GM19395 (cell line): ENCODE measurements around the gene LGALS7B.
"Not testable (repeated sequence)": the region's sequence is repeated elsewhere in the genome, so short reads cannot be mapped to it uniquely, and the experiment has no call there.

Experiments used
- ATAC-seq: cut with Tn5 transposase; IDR thresholded peaks from one replicate; pipeline ENCODE4 v1.9.1; 2021; ENCODE audit warnings: mild to moderate bottlenecking, moderate library complexity; ENCODE audit not compliant: unreplicated experiment

Gene LGALS7B

DNA sequence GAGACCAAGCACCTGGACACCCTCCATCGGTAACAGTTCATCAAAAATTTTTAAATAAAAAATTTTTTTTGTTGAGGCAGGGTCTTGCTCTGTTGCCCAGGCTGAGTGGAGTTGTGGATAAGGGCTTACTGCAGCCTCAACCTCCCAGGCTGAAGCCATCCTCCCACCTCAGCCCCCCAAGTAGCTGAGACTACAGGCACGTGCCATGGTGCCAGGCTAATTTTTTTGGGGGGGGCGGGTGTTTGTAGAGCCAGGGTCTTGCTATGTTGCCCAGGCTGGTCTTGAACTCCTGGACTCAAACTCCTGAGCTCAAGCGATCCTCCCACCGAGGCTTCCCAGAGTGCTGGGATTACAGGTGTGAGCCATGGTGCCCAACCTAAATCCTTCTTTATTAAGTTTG, 4.7 kb downstream of the LGALS7B start:
- no peak for ATAC-seq

DNA sequence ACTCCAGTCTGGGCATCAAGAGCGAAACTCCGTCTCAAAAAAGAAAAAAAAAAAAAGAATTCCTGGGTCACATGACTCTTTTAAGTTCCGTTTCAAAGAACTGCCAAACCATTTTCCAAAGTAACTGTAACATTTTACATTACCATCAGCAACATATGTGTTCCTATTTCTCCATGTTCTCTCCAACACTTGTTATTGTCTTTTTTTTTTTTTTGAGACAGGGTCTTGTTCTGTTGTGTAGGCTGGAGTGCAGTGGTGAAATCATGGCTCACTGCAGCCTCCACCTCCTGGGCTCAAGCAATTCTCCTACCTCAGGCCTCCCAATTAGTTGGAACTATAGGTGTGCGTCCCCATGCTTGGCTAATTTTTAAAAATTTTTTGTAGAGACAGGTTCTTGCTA, 6.5 kb downstream of the LGALS7B start:
- ATAC-seq, result no peak

DNA sequence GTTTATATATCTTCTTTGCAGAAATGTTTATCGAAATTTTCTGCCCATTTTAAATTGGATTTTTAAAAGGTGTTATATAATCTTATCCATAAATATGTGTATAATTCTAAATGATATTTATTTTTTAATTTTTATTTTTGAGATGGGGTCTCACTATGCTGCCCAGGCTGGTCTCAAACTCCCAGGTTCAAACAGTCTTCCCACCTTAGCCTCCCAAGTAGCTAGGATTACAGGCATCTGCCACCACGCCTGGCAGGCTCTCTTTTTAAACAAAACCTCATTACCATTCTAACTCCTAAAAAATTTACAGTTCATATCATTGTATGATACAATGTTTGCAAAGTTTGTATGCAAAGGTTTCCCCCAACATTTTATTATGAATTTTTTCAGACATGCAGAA, 7.2 kb downstream of the LGALS7B start:
- ATAC-seq, result no peak

DNA sequence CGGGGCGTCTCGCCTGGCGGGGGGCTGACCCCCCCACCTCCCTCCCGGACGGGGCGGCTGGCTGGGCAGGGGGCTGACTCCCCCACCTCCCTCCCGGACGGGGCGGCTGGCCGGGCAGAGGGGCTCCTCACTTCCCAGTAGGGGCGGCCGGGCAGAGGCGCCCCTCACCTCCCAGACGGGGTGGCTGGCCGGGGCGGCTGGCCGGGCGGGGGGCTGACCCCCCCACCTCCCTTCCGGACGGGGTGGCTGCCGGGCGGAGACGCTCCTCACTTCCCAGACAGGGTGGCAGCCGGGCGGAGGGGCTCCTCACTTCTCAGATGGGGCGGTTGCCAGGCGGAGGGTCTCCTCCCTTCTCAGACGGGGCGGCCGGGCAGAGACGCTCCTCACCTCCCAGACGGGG, 8.8 kb downstream of the LGALS7B start:
- not testable (repeated sequence) for ATAC-seq

DNA sequence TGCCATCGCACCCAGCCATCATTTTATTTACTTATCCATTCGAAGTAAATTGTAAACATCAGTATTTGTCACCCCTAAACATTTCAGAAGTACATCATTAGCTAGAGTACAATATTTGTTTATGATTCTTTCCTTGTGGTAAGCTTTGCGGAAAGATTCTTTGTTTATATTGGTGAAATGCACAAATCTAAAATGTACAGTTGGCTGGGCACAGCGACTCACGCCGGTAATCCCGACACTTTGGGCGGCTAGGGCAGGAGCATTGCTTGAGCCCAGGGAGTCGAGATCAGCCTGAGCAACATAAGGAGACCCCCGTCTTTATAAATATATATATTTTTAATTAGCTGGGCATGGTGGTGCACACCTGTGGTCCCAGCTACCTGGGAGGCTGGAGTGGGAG, 10.1 kb downstream of the LGALS7B start:
- no peak for ATAC-seq

DNA sequence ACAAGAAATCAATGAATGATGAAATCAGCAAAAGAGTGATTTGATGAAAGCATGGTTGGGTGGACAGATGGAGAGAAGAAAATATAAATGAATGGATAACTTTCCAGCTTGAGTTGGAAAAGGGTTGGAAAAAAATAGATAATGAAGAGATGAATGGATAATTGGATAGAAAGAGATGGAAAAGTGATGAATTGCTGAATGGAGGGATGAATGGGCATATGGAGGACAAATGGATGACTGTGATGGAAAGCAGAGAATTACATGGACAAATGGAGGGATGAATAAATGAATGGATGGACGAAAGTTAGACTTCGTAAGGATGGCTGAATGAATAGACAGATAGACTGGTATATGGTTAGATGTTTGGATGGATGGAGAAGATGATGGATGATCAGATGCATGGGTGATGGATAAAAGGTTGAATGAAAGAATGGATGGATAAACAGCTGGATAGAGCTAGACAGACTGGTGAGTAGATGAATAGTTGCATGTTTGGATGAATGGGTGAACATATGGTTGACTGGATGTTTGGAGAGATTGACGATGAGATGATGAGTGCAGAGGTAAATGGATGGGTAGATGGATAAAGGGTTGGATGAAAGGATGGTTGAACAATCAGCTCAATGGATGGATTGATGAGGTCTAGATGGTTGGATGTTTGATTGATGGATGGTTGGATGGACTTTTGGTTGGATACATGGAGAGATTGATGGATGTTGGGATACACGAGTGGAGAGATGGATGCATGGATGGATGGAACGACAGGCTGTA, 11.8 kb downstream of the LGALS7B start:
- ATAC-seq, result no peak

DNA sequence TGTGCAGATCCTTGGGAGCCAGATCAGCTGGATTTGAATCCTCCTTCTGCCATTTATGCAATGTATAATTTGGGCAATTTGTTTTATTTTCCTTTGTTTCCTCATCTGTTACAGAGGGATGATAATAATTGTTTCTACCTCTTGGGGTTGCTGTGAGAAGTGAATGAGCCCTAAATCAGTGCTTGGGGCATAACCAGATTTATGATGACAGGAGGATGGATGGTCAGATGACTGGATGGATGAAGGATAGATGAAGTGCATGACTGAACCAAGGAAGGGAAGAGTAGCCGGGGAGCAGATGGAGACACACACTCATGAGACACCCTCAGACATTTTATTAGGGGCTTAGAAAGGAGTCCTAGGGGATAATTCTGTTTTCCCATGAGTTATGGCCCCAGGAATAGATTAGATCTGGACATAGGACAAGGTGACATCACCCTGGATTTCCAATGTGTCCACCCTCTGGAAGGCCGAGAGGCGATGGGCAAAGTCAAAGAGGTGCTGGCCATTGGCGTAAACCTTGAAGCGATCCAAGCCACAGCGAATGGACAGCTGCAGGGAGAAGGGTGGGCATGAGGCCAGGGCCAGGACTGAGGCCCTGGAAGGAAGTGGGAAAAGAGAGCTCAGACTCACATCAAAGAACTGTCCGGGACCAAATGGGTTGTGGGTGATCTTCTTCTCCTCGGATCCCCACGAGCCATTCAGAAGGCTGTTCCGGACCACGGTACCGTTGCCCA, 12.5 kb downstream of the LGALS7B start:
- no peak for ATAC-seq

DNA sequence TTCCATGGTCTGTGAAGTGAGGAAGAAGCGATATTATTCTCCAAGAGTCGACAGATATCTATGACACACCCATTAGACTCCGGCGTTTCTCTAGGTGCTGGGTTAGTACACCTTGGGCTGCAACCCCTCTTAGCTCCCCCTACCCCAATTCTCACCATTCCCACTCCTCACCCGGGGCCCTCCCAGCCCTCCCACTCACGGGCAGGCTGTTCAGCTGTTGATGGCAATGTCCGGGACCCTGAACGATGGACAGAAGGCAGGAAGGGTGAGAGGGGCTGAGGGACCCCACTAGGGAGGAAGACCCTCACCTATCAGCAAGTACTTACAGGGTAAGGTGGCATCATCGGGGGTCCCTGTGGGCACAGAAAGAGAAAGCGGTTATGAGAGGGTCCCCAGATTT, 14.5 kb downstream of the LGALS7B start:
- ATAC-seq, result no peak

DNA sequence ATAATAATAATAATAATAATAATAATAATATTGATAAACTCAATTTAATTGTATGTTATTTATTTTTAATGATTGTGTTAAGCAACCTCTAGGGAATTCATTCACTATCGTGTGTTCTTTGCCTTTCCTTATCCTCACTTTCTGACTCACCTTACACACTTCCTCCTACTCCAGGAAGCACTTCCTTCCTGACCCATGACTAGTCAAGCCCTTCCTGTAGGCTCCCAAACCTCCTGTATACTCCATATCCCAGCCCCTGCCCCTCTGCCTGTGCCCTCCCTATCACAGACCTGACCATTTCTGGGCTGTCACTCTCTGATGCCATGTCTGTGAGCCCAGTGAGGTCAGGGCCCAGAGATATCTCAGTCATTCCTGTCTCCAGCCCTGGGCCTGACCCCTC, 16.2 kb downstream of the LGALS7B start:
- no peak for ATAC-seq

DNA sequence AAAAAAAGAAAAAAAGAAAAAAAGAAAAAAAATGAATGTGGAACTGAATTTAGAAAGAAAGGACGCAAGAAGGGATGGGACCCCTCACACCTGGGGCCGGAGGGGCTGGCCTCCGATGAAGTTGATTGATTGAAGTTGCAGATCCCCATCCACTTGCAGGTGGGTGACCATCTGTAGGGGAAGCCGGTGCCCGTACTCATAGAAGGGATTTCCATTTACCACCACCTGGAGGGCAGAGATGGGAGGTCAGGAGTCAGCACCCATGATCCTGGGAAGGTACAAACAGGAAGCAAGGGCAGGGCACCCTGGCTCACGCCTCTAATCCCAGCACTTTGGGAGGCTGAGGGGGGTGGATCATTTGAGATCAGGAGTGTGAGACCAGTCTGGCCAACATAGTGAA, 17.4 kb downstream of the LGALS7B start:
- no peak for ATAC-seq

DNA sequence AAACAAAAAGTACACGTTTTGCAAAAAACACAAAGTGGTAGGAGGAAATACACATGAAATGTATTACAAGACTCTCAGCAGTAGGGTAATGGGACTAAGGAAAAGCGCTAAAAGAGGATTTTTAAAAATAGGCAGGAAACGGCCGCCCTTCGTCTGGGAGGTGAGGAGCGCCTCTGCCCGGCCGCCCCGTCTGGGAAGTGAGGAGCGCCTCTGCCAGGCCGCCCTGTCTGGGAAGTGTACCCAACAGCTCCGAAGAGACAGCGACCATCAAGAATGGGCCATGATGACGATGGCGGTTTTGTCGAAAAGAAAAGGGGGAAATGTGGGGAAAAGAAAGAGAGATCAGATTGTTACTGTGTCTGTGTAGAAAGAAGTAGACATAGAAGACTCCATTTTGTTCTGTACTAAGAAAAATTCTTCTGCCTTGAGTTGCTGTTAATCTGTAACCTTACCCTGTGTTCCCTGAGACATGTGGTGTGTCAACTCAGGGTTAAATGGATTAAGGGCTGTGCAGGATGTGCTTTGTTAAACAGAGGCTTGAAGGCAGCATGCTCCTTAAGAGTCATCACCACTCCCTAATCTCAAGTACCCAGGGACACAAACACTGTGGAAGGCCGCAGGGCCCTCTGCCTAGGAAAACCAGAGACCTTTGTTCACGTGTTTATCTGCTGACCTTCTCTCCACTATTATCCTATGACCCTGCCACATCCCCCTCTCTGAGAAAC, 18.5 kb downstream of the LGALS7B start:
- ATAC-seq, result not testable (repeated sequence)

DNA sequence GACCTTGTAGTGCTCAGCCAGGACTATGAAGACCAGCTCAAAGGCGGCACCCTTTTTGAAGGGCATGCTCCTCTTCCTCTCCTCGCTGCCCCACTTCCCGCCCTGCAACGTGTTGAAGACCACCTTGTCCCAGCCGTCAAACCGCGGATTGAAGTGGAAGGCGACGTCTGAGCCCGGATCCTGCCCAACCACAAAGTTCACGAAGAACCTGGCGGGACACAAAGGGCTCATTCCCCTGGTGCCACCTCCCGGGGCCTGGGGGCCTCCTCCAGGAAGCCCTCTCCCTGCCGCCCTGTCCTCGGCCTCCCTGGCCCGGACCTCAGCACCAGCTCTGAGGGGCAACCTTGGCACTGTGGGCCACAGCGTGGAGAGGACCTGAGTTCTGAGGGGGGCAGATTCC, 19.7 kb downstream of the LGALS7B start:
- ATAC-seq, result no peak

DNA sequence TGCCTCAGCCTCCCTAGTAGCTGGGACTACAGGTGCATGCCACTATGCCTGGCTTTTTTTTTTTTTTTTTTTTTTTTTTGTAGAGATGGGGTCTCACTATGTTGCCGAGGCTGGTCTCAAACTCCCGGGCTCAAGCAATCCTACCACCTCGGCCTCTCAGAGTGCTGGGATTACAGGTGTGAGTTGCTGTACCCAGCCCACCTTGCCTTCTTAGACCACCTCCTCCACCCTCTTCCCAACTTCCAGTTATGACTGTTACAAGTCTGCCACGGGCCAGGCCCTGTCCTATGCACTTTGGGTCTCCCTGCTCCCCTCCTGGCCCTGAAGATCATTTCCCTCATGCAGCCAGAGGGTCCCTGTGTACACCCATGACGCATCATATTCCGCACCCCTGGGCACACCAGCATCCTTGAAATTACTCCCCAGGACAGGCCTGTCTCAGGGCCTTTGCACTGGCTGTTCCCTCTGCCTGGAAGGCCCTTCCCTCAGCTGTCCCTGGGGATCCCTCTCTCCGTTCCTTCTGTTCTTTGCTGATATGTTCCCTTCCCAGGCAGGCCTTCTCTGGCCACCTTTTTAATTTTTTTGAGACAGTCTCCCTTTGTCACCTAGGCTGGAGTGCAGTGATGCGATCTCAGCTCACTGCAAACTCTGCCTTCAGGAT, 20.7 kb downstream of the LGALS7B start:
- no peak for ATAC-seq

DNA sequence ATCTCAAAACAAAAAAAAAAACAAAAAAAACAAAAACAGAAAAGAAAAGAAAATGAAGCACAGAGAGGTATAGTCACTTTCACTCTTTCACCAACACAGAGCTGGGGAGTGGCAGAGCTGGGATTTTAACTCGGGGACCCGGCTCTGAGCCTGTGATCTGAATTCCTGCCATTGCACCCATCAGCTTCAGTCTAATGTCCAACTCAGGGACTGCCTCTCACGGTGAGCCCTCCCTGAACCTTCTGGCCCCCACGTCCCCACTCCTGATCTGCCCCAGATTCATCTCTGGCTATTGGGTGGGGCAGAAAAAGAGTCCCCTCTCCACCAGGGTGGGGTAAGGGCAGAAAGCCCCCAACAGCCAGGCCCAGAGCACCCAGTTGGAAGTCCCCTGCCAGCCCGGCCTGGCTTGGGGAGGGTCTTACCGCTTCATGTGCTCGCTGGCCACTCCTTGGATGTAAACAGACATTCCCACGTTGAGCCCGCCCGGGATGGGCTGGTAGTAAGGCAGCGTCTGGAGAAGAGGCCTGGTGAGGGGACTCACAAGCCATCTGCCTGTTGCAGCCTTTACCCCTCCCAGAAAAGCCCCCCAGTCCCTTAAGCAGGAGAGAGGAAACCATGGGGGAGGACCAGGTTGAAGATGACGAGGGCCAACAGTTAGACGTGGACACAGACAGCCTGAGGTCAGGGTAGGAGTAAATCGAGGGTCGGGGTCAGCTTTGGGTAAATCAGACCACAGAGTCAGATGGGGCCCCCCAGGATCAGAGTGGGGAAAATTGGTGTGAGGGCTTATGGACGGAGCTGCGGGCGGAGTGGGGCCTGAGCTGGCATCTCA, 23.2 kb downstream of the LGALS7B start:
- no peak for ATAC-seq

DNA sequence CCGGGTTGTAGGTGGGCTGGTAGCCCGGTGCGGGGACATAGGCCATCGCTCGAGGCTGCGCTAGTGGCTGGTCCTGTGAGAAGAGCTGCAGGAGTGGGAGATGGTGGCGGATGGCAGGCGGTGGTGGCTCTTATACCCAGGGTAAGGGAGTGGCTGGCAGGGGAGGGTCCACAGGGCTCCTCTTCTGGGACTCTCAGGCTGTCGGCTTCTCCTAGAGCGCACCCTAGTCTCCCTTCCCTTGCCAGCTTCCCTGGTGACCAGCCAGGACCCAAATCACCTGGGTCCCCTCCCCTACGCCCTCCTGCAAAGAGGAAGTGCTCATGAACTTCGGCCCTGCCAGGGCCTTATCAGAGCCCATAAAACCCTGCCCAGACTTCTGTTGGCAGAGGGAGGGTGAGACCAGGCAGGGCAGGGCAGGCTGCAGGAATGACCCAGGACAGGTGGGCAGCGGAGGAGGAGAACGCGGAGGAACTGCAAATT, 23.9 kb downstream of the LGALS7B start, which contains the start of gene LGALS4:
Gene LGALS4 (minus strand): TSS at position 105 of the 480 bp plus-strand sequence. CDS start 59 bp downstream, at position 46.
- no peak for ATAC-seq

DNA sequence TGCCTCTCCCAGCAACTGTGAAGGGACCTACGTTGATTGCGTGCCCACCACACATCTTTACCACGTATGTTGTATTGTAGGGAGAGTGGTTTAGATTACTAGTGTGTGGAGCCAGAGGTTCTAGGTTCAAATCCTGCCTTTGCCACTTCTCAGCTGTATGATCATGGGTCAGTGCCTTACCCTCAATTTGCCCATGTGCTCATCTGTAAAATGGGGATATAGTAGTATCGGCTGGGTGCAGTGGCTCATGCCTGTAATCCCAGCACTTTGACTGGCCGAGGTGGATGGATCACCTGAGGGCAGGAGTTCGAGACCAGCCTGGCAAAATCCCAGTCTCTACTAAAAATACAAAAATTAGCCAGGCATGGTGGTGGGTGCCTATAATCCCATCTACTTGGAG, 24.3 kb downstream of the LGALS7B start:
- no peak for ATAC-seq

DNA sequence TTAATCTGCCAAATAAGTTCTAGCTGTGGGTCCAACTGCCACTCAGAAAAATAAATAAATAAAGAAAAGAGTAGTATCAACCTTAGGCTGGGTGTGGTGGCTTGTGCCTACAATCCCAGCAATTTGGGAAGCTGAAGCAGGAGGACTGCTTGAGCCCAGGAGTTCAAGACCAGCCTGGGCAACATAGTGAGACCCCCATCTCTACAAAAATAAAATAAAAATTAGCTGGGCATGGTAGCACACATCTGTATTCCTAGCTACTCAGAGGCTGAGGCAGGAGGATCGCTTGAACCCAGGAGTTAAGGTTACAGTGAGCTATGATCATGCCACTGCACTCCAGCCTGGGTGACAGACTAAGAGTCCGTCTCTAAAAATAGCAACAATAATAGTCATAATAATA, 24.9 kb downstream of the LGALS7B start:
- not testable (repeated sequence) for ATAC-seq

DNA sequence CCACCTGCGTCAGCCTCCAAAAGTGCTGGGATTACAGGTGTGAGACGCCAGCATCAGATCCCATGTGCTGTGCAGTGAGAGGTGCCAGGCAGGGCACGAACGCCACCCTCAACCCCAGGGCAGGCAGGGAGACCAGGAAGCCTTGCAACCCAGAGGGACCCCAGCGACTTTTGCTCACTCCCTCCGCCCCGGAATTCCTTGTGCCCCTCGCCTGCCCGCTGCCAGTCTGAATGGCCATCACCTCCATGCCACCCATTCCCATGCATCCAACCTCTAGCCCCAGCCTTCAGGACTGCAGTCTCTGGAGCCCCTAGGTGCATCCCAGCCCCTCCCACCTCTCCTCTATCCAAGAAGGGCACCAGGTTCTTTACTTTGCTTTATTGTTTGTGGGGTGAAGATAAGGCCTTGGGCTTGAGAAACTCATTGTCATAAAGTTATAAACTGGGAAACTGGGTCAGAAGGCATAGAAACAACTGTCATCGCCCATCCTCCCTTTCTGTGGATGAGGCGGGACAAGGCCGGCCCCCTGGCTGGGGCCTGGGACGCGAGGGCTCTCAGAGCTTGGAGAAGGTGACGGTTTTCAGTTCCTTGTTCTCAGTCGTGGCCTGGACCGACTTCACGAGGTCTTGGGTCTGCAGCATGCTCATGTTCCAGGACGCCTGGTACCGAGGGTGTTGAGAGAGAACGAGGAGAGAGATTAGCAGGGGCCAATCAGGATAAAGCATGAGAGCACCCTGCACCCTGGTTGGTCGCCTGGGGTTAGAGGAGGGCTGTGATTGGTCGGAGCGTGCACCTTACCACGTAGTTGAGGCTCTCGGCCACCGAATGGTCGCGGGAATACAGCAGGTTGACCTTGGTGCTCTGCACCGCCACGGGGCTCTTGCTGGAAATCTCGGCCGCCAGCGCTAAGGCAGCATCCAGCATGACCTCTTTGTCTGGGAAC, 26.3 kb downstream of the LGALS7B start:
- no peak for ATAC-seq

DNA sequence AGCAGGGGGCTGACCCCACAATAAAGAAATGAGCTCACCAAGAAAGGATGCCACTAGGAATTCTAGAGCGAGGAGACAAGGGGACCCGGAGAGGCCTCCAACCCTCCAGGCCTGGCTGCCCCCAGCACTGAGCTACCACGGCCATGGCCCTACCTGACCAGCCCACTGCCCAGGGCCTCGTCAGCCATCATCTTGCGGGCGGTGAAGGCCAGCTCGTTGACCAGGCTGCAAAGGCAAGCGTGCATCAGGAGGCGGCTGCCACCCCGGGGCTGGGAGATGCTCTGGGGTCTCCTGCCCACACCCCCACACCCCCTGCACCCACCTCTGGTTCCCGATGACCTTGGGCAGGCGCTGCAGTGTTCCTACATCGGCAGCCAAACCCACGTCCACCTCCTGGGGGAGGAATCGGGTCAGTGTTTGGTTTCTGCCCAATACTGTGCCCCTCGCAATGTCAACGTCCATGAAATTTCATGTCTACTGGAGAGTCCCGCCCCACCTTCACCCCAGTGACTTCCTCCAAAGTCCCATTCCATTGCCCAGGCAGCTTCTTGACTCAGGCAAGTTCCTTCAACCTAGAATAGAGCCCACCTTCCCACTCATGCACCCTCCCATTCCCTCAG, 27.2 kb downstream of the LGALS7B start:
- ATAC-seq, result no peak
